ENCODE data around the gene SMOC1. TPM values are rescaled to one million over a fixed set of nuclear protein-coding genes. Genes with fewer than 3 reads are reported as not detected.

Gene SMOC1
- total RNA-seq, 1 donor from 2014 or later = 0.49 TPM

- Mint-ChIP-seq H3K36me3 (ENCODE audit: unreplicated experiment) (no peaks in the 10 kb centered on the region), H3K4me1 (ENCODE audit: low read depth, unreplicated experiment) (peaks cover 2% of the 10 kb centered on the region), H3K4me3 (ENCODE audit: unreplicated experiment) (no peak overlapping the region)
Measured at GRCh38 chr14:69928111-69928523, 48.9 kb downstream of the SMOC1 start.

GRCh38 chr14:69930780-69931379 lies 51.7 kb downstream of the SMOC1 start:
- DNase-seq = no peak
- TF ChIP-seq CTCF (IDR thresholded peaks at IDR 0.05; ENCODE audit: partially characterized antibody, unreplicated experiment) = no peak
- H3K27ac Mint-ChIP-seq (ENCODE audit: unreplicated experiment) = no peak overlapping the region
- H3K9me3 Mint-ChIP-seq (ENCODE audit: unreplicated experiment) = no peaks in the 10 kb centered on the region
- no peaks in the 10 kb centered on the region for H3K36me3 Mint-ChIP-seq (ENCODE audit: unreplicated experiment)
- H3K4me3 Mint-ChIP-seq (ENCODE audit: unreplicated experiment) = no peak overlapping the region
- peaks cover 2% of the 10 kb centered on the region for H3K4me1 Mint-ChIP-seq (ENCODE audit: low read depth, unreplicated experiment)
- peaks cover 3% of the 10 kb centered on the region for H3K27me3 Mint-ChIP-seq (ENCODE audit: unreplicated experiment)

More at GRCh38 chr14:69928111-69928523, 48.9 kb downstream of the SMOC1 start:
- H3K9me3 Mint-ChIP-seq (ENCODE audit: unreplicated experiment) = peaks cover 5% of the 10 kb centered on the region
- no peak for TF ChIP-seq CTCF (IDR thresholded peaks at IDR 0.05; ENCODE audit: partially characterized antibody, unreplicated experiment)
- H3K27me3 Mint-ChIP-seq (ENCODE audit: unreplicated experiment) = peaks cover 6% of the 10 kb centered on the region
- no peak overlapping the region for H3K27ac Mint-ChIP-seq (ENCODE audit: unreplicated experiment)
- no peak for DNase-seq

- H3K27ac Mint-ChIP-seq (ENCODE audit: unreplicated experiment) = no peak overlapping the region
- peaks cover 2% of the 10 kb centered on the region for H3K4me1 Mint-ChIP-seq (ENCODE audit: low read depth, unreplicated experiment)
- H3K27me3 Mint-ChIP-seq (ENCODE audit: unreplicated experiment) = peaks cover 2% of the 10 kb centered on the region
- H3K9me3 Mint-ChIP-seq (ENCODE audit: unreplicated experiment) = no peaks in the 10 kb centered on the region
- H3K4me3 Mint-ChIP-seq (ENCODE audit: unreplicated experiment) = no peak overlapping the region
- TF ChIP-seq CTCF (IDR thresholded peaks at IDR 0.05; ENCODE audit: partially characterized antibody, unreplicated experiment) = no peak
- H3K36me3 Mint-ChIP-seq (ENCODE audit: unreplicated experiment) = no peaks in the 10 kb centered on the region
- DNase-seq = no peak
Measured at GRCh38 chr14:69931960-69932359, 52.7 kb downstream of the SMOC1 start.

- no peak for DNase-seq
- Mint-ChIP-seq H3K27ac (ENCODE audit: unreplicated experiment) (no peak overlapping the region), H3K27me3 (ENCODE audit: unreplicated experiment) (no peaks in the 10 kb centered on the region), H3K9me3 (ENCODE audit: unreplicated experiment) (no peaks in the 10 kb centered on the region), H3K4me3 (ENCODE audit: unreplicated experiment) (no peak overlapping the region), H3K4me1 (ENCODE audit: low read depth, unreplicated experiment) (peaks cover 4% of the 10 kb centered on the region), H3K36me3 (ENCODE audit: unreplicated experiment) (no peaks in the 10 kb centered on the region)
- TF ChIP-seq CTCF (IDR thresholded peaks at IDR 0.05; ENCODE audit: partially characterized antibody, unreplicated experiment) = no peak
Measured at GRCh38 chr14:69932391-69932790, 53.2 kb downstream of the SMOC1 start.

- DNase-seq = no peak
- H3K27me3 Mint-ChIP-seq (ENCODE audit: unreplicated experiment) = no peaks in the 10 kb centered on the region
- no peak overlapping the region for H3K4me3 Mint-ChIP-seq (ENCODE audit: unreplicated experiment)
- H3K27ac Mint-ChIP-seq (ENCODE audit: unreplicated experiment) = no peak overlapping the region
- no peaks in the 10 kb centered on the region for H3K36me3 Mint-ChIP-seq (ENCODE audit: unreplicated experiment)
- no peak for TF ChIP-seq CTCF (IDR thresholded peaks at IDR 0.05; ENCODE audit: partially characterized antibody, unreplicated experiment)
- peaks cover 7% of the 10 kb centered on the region for H3K4me1 Mint-ChIP-seq (ENCODE audit: low read depth, unreplicated experiment)
- H3K9me3 Mint-ChIP-seq (ENCODE audit: unreplicated experiment) = no peaks in the 10 kb centered on the region
Measured at GRCh38 chr14:69933623-69934275, 54.5 kb downstream of the SMOC1 start.
